GM12878 (cell line): ENCODE measurements around the gene POU2F1.

Experiments used
- CTCF ChIP-seq, 3 experiments: IDR thresholded peaks in 2 of 3; conservative IDR thresholded peaks in 1 of 3; 2 replicates each; pipeline ENCODE4 v1.5.1; 2011; ENCODE audit warnings: low read depth in 3 of 3, low read length in 3 of 3, mild to moderate bottlenecking in 3 of 3, control low read depth in 2 of 3, moderate library complexity in 2 of 3, inconsistent platforms in 1 of 3, mixed read lengths in 1 of 3; ENCODE audit not compliant: control insufficient read depth in 2 of 3, insufficient read depth in 1 of 3; ENCODE audit errors: extremely low read depth in 1 of 3
- EP300 ChIP-seq, 2 experiments: fragments of 150-350 bp in 1 of 2; IDR thresholded peaks; 2 replicates each; pipeline ENCODE4 v1.6.1; 2011 to 2012; ENCODE audit warnings: low read depth in 2 of 2, low read length in 2 of 2, borderline replicate concordance in 1 of 2, improper control_type of control experiment in 1 of 2, inconsistent platforms in 1 of 2; ENCODE audit not compliant: control insufficient read depth in 1 of 2
- EZH2 ChIP-seq: IDR thresholded peaks from 2 replicates; pipeline ENCODE4 v1.6.1; 2012; ENCODE audit warnings: low read depth, mild to moderate bottlenecking, control low read depth, inconsistent platforms, low read length, borderline replicate concordance; ENCODE audit not compliant: control insufficient read depth
- NBN ChIP-seq: fragments of 450-650 bp; IDR thresholded peaks from 2 replicates; pipeline ENCODE4 v1.6.1; 2016
- NR2C2 ChIP-seq: IDR thresholded peaks from 2 replicates; pipeline ENCODE4 v1.6.1; 2011; ENCODE audit warnings: borderline replicate concordance, low read depth; ENCODE audit not compliant: control insufficient read depth, insufficient read length
- TCF7 ChIP-seq: IDR thresholded peaks from 2 replicates; pipeline ENCODE4 v1.6.1; 2014; ENCODE audit warnings: antibody characterized with exemption, borderline replicate concordance
- TF ChIP-seq, protein P1 (sequence below): IDR thresholded peaks from 2 replicates; pipeline ENCODE4 v1.6.1; 2012; ENCODE audit warnings: mild to moderate bottlenecking, low read depth, low read length

GRCh38 chr1:167272369-167272957 lies 51.8 kb downstream of the POU2F1 start:
- TF ChIP-seq CTCF (IDR thresholded peaks at IDR 0.05 in 2 of 3, conservative IDR thresholded peaks at IDR 0.05 in 1 of 3; ENCODE audit: control insufficient read depth in 2 of 3, extremely low read depth in 1 of 3, insufficient read depth in 1 of 3, low read depth in 3 of 3, low read length in 3 of 3) (no peak), EZH2 (no peak), TCF7 (no peak), NBN (no peak), EP300 (IDR thresholded peaks at IDR 0.05; ENCODE audit: borderline replicate concordance in 1 of 2, control insufficient read depth in 1 of 2, low read depth in 2 of 2, low read length in 2 of 2) (no peak), NR2C2 (no peak)
- TF ChIP-seq, protein P1, sequence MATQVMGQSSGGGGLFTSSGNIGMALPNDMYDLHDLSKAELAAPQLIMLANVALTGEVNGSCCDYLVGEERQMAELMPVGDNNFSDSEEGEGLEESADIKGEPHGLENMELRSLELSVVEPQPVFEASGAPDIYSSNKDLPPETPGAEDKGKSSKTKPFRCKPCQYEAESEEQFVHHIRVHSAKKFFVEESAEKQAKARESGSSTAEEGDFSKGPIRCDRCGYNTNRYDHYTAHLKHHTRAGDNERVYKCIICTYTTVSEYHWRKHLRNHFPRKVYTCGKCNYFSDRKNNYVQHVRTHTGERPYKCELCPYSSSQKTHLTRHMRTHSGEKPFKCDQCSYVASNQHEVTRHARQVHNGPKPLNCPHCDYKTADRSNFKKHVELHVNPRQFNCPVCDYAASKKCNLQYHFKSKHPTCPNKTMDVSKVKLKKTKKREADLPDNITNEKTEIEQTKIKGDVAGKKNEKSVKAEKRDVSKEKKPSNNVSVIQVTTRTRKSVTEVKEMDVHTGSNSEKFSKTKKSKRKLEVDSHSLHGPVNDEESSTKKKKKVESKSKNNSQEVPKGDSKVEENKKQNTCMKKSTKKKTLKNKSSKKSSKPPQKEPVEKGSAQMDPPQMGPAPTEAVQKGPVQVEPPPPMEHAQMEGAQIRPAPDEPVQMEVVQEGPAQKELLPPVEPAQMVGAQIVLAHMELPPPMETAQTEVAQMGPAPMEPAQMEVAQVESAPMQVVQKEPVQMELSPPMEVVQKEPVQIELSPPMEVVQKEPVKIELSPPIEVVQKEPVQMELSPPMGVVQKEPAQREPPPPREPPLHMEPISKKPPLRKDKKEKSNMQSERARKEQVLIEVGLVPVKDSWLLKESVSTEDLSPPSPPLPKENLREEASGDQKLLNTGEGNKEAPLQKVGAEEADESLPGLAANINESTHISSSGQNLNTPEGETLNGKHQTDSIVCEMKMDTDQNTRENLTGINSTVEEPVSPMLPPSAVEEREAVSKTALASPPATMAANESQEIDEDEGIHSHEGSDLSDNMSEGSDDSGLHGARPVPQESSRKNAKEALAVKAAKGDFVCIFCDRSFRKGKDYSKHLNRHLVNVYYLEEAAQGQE, result no peak
